CD4-positive, alpha-beta T cell treated with Interleukin-6 for 4 hours (primary cell): Measurements from ENCODE around the gene FARP1.
A peak's percentile ranks its signal among the peaks of the same experiment; 100 is the strongest.

Experiments used
- DNase-seq: peaks from one replicate; pipeline ENCODE4 v3.0.0-alpha.2; 2020; ENCODE audit warnings: mixed read lengths

The FARP1 gene

GRCh38 chr13:98370806-98371515, 228.1 kb downstream of the FARP1 start:
- DNase-seq: no peak

- DNase-seq: no peak
Measured at GRCh38 chr13:98371516-98372023, 228.7 kb downstream of the FARP1 start.

- no peak for DNase-seq
Measured at GRCh38 chr13:98372876-98373275, 230.0 kb downstream of the FARP1 start.

GRCh38 chr13:98374750-98375149, 231.9 kb downstream of the FARP1 start:
- DNase-seq: no peak

GRCh38 chr13:98377635-98378378, 234.9 kb downstream of the FARP1 start:
- no peak for DNase-seq

GRCh38 chr13:98384739-98385138, 241.8 kb downstream of the FARP1 start:
- no peak for DNase-seq

GRCh38 chr13:98385606-98386005, 242.7 kb downstream of the FARP1 start:
- DNase-seq: no peak

- DNase-seq: no peak
Measured at GRCh38 chr13:98386637-98387036, 243.7 kb downstream of the FARP1 start.

- DNase-seq: no peak
Measured at GRCh38 chr13:98389319-98389718, 246.4 kb downstream of the FARP1 start.

GRCh38 chr13:98390086-98390715, 247.3 kb downstream of the FARP1 start:
- no peak for DNase-seq

GRCh38 chr13:98393873-98394272, 251.0 kb downstream of the FARP1 start:
- no peak for DNase-seq

GRCh38 chr13:98394820-98395510, 252.1 kb downstream of the FARP1 start:
- DNase-seq: no peak

- no peak for DNase-seq
Measured at GRCh38 chr13:98396071-98396710, 253.3 kb downstream of the FARP1 start.

- no peak for DNase-seq
Measured at GRCh38 chr13:98397221-98397620, 254.3 kb downstream of the FARP1 start.

GRCh38 chr13:98397861-98398260, 255.0 kb downstream of the FARP1 start:
- no peak for DNase-seq

- DNase-seq: no peak
Measured at GRCh38 chr13:98398581-98398980, 255.7 kb downstream of the FARP1 start.

- DNase-seq: no peak
Measured at GRCh38 chr13:98399756-98400155, 256.9 kb downstream of the FARP1 start.

GRCh38 chr13:98401934-98402333, 259.0 kb downstream of the FARP1 start:
- no peak for DNase-seq

- no peak for DNase-seq
Measured at GRCh38 chr13:98403076-98403475, 260.2 kb downstream of the FARP1 start.

GRCh38 chr13:98405107-98405571, 262.2 kb downstream of the FARP1 start:
- DNase-seq: peak; percentile 7

- no peak for DNase-seq
Measured at GRCh38 chr13:98405690-98406344, 262.9 kb downstream of the FARP1 start.

GRCh38 chr13:98406427-98406826, 263.5 kb downstream of the FARP1 start:
- no peak for DNase-seq
